Hematopoietic multipotent progenitor cell treated with erythropoietin and hydrocortisone succinate and interleukin-3 and kit ligand, for 6 days (in vitro differentiated cells): ENCODE results near the gene ARFGAP3.

Source experiments
- DNase-seq: peaks from one replicate; pipeline ENCODE4 v3.0.0-alpha.2; 2015

The ARFGAP3 gene

DNA sequence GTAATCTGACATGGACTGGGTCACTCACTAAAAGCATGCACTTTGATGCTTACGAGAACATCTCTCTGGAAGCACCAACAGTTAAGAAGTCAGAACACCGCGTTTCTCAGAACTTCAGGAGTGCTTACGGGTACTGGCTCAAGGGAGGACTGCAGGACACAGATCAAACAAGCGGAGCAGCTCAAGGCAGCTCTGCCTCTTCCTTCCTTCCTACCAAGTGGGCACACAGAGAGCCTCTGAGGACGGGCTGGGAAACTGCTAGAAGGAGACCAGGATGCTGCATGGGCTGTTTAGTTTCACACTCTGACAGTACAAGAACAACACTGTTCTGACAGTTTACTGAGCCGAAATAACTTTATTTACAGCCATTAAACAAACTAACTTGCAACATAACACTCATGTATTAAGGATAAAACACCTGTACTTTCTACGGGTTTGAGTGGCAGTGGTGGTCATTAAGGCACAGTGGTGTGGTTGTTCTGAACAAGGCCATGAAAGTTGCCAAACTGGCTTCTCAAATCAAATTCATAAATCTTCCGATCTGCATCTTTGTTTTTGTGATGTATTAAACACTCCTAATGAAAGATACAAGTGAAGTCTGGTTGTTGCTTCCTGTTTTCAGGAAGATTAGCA is 37.5 kb downstream of the ARFGAP3 start:
- no peak for DNase-seq

DNA sequence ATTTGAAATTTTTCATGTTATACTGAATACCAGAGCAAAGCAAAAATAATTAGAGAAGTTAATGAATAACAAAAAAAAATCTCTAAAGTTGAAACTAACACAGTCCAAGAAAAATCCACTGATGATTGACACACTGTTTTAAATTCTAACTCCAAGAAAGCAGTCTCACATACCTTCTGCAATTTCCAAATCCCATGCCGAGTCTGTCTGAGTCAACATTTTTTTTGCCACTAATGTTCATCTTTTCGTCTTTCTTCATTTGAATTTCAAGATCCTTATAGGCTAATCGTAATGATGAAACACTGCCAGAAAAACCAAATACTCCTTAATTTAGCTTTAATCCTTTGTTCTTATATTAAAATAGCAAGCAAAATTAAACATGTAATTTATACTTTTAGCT is 39.5 kb downstream of the ARFGAP3 start:
- DNase-seq, result no peak

DNA sequence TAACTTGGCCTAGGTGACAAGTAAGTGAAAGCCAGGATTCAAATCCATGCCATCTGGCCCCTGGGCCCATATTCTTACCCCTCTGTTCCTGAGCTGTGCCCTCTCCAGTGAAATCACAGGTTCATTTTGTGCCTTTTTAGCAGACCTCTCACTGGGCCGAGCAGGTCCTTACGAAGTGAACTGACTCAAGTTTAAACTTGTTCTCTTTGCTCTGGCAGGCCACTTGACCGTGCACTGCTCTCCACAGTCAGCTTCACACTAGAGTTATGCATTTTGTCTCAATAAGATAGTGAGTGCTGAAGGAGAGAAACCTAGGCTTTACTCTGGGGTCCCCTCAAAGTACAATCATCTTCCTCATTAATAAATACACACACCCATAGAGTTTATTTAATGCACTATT is 40.7 kb downstream of the ARFGAP3 start:
- DNase-seq, result no peak

DNA sequence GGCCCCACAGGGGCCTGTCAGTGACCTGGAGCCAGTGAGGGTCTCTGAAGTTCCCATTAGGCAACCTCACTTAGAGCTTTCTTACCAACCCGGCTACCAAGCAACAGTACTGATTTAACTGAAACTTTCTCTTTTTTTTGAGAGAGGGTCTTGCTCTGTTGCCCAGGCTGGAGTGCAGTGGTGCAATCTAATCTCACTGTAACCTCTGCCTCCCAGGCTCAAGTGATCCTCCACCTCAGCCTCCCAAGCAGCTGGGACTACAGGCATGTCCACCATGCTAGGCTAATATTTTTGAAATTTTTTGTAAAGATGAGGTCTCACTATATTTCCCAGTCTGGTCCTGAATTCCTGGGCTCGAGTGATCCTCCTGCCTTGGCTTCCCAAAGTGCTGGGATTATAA is 42.5 kb downstream of the ARFGAP3 start:
- DNase-seq, result no peak

DNA sequence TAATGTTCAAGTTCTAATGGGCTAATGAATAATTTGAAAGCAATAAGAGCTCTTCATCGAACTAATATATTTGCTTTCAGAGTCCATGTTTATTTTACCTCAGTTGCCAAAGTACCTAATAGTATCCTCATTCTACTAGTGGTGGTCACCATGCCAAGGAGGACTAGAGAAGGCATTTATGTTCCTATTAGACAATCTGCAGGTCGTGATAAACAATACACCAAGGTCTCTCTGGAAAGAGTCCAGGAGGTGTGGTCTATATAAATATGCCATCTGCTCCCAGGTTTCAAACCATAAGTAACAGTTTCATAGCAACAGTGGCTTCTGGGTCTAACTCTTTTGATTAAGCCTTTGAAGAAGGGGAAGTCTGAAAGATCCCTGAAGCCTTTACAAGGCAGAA is 42.9 kb downstream of the ARFGAP3 start:
- DNase-seq, result peak; percentile 98

DNA sequence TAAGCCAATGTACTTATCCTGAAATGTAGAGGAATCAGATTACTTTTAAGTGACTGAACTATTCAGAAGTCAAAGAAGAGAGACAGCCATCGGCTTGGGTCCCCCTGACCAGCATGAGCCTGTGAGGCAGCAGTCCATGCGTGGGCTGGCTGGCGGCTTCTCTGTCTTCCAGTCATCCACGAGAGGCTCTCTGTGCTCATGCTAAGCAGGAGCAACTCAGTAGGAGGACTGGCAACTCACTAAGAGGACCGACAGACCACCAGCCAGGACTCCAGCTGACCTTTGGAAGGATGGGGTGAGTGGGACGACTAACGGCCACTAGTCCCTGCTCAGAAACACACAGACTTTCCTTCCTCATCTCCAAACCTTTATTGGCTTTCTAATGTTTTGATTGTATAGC is 43.6 kb downstream of the ARFGAP3 start:
- no peak for DNase-seq

DNA sequence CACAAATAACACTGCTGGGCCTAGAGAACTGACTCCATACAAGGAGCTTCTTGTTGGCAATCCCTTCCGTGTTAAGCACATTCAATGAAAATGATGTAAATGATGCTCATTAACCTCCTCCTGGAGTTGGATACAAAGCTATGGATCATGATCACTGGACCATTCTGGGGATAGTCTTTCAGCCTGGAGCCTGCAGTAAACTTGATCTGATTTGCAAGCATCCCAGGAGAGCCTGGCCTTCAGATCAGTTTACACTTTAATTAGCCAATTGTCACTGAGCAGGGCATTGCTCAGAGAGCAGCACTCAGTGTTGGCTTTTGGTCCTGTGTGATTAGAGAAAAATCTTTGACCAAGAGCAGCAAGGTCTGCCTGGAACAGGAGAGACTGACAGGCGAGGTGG is 45.6 kb downstream of the ARFGAP3 start:
- DNase-seq, result no peak

DNA sequence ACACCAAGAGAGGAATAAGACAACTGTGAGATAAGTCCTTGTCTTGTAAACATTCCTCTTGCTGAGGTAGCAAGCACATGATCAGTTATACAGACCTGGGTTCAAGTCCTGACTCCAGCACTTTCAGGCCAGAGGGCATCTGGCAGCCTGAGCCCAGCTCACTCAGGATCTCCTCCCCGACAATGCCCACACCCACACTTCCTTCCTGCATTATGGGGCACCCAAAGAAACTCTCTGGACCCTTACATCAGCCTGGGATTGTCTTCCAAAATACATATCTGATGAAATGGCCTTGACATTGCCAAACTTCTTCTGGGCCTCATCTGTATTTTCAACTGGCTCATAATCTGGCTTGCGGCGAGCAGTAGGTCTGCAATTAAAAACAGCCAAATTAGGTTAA is 48.6 kb downstream of the ARFGAP3 start:
- DNase-seq, result no peak

DNA sequence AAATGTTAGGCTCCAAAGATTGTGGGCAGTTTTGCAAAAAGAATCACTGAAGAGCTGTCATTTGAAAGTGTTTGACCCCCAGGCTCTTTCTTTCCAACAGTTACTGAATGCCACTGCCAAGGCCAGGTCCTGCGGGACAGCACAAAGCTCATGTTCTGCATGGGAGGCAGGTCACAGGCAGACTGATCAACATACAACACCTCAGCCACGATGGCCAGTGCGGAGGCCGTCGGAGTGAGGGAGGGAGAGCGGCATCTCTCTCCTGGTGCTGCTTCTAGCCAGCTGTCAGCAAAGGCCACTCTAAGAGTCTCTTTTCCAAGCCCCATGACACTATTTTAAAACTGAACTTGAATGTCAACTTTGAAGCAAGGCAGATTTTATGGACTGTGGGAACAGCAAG is 49.9 kb downstream of the ARFGAP3 start:
- no peak for DNase-seq

DNA sequence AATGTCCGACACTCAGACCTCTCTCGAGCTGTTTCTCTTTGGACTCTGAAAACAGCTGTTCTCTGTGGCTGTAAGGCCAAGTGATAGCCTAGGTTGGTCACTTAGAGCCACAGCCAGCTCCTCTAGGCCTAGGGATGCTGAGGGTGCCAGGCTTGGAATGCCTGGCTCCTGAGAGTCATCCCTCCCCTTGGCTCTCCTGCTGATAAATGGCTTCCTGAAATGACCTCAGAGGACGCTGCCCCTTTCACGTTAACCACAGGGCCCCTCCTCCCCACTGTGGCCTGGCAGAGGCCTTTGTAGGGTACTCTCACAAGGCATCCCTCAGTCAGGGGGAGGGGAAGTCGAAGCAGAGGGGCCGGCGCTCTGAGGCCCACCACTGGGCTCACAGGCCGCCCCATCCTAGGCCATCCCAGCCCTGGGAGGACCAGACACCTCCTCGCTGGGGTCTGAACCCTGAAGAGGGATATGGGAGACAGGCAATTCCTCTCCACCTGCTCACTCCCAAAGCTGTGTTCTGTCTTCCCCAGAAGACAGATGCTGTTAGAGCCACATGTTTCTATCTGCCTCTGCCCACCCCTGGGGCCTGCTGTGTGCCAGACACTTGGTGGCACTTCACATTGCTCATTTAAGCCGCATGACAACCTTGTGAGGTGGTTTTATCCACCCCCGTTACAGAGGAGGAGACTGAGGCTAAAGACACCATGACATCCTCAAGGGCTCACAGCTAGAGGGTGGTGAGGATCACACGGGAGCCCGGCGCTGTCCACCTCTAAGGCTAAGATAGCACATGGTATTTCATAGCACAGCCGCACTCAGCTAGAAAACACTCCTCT is 50.9 kb downstream of the ARFGAP3 start:
- DNase-seq, result no peak

DNA sequence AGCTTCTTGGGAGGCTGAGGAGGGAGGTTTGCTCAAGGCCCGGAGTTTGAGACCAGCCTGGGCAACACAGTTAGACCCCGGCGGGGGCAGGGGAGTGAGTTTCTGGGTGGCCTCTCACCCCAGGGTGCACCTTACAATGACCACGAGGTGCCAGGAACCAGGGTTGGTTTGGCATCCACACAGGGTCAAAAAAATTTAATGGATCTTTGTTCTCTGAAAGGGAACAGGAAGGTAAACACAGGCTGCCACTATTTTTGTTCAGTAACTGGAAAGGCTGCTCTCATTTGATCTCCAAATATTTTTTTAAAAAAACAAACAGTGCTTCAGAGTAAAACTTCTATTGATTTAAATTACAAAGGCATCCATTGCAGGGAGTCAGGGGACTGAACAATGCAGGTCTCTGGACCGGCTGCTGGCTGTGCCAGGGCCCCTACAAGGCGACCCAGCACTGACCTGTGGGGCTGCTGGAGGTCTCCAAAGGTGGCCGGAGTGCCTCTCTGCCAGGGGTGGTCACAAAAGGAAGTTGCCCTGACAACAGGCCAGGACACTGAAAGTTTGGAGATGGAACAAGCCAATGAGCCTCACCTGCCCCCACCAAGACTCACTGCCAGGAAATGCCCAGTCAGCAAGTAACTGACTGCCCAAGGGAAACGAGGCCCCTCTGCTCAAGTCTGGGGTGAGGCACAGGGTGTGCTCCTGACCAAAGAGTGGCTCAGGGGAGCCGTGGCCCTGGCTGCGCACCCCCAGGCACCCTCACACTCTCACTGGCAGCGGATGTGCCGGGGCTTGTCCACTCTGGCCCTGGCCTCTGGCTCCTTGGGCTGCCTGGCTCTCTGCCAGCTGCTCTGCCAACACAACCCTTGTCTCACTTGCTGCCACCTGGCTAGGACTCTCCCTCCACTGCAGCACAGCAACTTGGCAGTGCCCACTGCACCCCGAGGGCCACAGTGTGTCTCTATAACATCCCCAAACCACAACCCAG is 51.8 kb downstream of the ARFGAP3 start:
- DNase-seq, result no peak

DNA sequence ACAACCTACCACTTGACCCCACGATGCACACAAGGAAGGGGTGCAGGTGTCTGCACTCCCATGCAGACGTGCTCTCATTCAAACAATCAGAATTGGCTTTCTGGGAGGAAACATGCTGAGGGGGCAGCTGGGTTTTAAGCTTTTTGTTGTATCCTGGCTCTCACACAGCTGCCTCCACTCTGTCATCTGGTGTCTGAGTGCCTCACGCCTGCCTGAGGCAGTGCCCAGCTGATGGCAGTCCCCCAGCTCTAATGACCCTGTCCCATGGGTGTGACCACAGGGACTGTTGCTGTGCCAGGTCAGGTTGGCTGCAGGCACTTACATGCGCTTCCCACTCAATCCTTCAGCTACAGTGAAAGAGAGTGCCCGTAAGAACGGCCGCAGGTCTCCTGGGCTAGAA is 53.7 kb downstream of the ARFGAP3 start:
- no peak for DNase-seq

DNA sequence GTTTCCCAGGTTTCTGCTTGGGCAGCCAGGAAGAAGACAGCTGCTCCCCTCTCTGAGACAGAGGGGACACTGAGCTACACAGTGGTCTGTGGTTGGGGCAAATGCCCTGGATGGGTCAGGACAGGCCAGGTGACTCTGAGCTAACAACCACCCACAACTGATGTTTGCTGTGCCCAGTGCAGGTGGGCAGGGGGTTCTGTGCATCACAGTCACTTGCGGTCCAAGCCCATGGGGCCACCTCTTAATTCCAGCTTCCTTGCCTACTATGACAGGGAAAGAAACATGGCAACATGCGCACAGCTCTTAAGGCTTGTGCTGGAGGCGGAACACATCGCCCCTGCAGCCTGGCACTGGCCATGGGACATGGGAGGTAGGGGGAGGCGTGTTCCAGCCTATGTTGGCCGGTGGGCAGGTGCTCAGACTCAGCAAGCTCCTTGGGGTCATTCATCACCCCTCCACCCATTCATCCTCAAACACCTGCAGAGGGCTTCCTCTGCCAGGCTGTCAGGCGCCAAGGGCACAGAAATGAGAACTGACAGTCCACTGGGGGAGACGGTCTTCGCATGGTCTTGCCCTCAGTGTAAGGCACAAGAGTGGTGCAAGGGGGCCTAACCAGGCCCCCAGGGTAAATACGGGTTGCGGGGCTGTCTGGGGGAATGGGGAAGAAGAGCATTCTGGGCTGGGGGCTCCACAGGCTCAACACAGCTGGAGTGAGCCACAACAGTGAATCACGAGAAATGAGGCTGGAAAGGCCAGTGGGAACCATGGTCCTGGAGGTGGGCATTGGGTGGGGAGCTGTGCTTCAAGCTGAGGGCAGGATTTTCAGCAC is 55.6 kb downstream of the ARFGAP3 start:
- no peak for DNase-seq

DNA sequence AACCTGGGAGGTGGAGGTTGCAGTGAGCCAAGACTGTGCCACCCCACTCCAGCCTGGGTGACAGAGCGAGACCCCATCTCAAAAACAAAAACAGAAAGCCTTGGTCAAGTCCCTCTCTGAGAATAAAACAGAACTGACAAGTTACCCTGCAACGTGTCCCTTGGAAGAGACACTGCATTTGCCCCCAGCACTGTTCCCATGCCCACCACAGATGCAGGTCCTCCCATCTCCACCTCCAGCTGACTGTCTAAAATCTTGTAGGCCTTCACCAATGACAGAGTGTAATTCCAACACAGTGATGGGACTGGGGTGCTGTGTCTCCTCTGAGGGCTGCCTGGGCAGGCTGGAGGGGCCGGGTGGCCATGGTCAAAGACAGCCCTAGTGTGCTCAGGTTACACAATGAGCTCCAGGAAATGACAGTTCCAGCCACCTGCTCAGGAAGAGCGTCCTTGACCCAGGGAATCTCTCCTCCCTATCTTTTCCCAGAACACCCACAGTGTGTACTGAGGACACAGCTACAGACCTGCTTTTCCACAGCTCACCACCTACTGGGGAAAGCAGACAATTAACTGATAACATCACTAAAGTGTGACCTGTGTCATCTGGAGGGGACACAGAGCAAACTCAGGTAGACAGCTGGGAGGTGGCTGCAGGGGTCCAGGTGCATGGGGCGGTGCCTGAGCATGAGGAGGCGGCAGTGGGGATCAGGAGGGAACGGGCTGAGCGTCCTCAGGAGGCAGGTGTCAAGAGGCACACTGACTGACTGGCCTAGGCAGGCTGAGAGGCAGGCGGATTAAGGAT is 56.4 kb downstream of the ARFGAP3 start:
- no peak for DNase-seq

DNA sequence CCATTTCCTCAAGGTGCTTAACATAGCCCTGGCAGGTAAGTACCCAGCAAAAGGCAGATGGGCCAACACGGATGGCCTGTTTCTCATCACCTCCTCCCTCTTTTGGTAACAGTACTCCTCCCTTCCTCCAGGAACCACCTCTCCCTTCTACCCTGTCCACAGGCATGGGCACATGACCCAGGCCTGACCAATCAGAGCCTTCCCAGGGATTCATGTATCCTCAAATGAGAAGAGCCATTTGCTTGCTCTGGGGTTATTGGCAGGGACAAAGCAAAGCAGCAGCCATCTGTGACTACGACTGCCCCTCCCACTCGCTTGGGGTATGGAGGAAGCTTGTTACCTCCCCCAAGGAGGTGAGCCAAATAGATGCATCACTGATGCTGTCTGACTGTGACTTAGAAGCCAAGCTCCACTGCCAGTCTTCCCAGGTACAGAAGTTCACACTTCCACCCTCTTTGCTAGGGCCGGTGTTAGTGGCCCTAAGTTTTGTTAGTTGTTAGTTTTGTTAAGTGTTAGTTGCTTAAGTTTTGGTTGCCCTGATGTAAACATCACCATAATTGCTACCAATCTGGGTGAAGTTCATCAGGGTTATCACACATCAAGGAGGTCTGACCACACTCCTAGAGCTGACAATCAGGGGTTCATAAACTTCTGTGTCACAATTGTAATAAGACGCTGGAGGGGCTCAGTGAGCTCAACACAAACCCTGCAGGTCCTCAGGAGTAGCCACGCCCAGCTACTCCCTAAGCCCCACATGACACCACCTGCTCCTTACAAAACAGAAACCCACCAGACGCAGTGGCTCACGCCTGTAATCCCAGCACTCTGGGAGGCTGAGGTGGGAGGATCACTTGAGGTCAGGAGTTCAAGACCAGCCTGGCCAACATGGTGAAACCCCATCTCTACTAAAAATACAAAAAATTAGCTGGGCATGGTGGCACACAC is 57.3 kb downstream of the ARFGAP3 start:
- DNase-seq, result peak; percentile 24

DNA sequence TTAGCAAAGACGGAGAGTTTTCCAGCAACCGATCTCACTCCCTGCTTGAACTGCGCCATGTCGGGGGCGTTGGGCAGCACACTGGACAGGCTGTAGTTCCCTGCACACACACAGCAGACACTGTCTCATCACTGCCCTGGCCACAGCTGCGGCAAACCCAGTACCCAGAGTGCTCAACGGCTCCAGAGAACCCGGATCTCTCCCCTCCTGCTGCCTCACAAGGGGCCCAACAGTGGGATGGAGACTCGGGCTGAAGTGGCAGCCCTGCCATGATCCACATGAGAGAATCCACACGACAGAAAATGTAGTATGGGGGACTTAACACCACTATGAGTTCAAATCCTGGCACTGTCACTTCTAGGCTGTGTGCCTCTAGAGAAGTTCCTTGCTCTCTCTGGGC is 58.0 kb downstream of the ARFGAP3 start:
- DNase-seq, result no peak

DNA sequence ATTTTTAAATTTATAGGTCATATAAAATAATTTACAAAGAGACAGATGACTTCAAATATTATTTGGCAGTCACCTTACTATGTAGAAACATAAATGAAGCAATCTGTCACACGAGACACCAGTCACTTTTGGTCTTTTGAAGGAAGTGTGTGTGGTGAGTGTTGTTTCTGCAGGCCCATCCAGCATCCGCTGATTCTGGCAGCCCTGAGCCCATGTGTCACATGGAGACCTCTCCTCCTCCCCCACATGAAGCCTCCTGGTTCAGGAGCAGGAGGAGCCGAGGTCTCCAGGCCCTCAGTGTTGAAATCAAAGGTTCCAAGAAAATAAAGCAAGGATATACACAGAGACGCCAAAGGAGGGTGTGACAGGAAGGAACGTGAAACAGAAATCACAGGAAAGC is 60.1 kb downstream of the ARFGAP3 start:
- peak; percentile 34 for DNase-seq

DNA sequence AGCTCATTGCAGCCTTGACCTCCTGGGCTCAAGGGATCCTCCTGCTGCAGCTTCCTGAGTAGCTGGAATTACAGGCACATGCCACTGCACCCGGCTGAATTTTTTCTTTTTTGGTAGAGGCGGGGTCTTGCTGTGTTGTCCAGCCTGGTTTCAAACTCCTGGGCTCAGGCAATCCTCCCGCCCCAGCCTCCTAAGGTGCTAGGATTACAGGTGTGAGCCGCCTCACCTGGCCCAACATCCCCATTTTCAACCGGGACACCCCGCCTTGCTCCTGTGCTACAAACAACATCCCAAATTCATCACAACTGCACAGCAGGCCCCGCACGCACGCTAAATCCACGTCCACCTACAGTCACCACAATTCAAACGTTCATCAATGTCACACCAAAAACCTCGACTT is 61.0 kb downstream of the ARFGAP3 start:
- DNase-seq, result no peak

DNA sequence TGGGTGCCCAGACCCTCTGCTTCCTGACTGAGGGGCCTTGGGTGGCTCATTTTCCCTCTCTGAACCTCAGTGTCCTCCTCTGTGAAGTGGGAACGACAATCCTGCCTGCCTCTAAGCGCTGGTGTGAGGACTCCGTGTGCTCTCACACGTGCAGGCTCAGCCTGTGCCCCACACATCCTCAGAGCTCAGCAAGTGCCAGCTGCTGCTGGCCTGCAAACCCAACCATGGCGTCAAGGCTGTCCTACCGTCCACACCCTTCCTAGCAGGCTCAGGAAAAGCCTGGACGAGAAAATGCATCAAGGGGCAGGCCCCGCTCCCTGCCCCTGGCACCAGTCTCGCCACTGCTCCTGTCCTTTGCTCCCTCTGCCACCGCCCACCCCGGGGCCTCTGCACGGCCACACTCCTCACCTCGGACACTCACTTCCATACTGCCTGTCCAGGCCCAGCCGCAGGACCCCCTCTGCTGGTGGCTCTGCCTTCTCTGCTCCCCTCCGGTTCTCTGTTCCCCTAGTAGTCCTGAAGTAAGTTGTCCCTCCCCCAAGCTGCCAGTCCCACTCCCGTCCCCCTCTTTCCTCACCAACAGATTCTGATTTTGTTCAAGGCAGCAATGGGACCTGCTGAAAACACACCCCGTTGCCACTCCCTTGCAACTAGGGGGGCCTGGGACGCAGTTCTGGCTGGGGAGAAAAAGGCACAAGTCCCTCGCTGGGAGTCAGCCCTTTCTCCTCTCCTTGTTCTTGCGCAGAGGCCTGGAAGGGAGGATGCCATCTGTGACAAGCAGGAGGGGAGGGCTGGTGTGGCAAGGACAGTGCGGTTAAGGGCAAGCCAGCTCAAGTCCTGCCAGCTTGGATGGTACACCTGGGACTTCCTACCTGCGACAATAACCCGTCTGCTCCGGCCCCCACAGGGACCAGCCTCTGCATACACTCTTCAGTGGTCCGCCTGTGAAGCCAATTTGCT is 62.2 kb downstream of the ARFGAP3 start:
- DNase-seq, result no peak
